Measurements from ENCODE around the gene IL12A. TPM values are rescaled to one million over a fixed set of nuclear protein-coding genes. Genes with fewer than 3 reads are reported as not detected.

Gene IL12A
- polyA plus RNA-seq, 1 donor (not counting 4 experiments of a cell fraction or from before 2014, with no cell fraction given), result 0.54 TPM

DNA sequence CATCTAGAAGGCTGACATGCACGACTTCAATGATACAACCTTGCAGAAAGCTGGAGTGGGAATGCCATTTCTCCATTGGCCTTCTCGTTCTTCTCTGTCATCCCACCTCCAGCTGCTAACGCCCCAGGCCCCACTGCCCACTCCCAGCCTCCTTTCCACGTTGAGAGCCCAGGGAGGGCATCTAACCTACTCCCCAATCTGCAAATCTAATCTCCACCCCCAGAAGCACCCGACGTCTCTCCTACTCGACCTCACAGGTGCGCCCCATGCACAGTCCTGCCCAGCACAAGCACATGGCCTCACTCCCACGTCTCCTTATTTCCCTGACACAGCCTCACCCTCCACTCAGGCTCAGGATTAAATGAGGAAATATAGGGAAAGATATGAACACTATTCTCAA, 33.4 kb downstream of the IL12A start:
- H3K4me3 ChIP-seq (ENCODE audit: control insufficient read depth in 2 of 3, extremely low read depth in 1 of 3, insufficient read depth in 2 of 3, low read depth in 1 of 3, low read length in 3 of 3), result no peak overlapping the region
- TF ChIP-seq EZH2 (IDR thresholded peaks at IDR 0.05; ENCODE audit: low read length) (no peak), CTCF (optimal IDR thresholded peaks at IDR 0.05 in 1 of 3, IDR thresholded peaks at IDR 0.05 in 1 of 3, conservative IDR thresholded peaks at IDR 0.05 in 1 of 3; ENCODE audit: extremely low read depth in 1 of 3, insufficient read depth in 2 of 3, low read length in 3 of 3) (no peak)
- H3K36me3 ChIP-seq (ENCODE audit: control insufficient read depth in 2 of 2, extremely low read depth in 1 of 2, insufficient read depth in 2 of 2, low read length in 2 of 2), result no peaks in the 10 kb centered on the region
- FAIRE-seq (no peak), DNase-seq (ENCODE audit: low read depth, low spot score) (no peak)
- no peaks in the 10 kb centered on the region for H4K20me1 ChIP-seq (ENCODE audit: control insufficient read depth, extremely low read depth, insufficient read depth, low read length)
- H3K27me3 ChIP-seq (ENCODE audit: control insufficient read depth, extremely low read depth, insufficient read depth, low read length), result peaks cover 8% of the 10 kb centered on the region
- no peaks in the 10 kb centered on the region for H3K9me1 ChIP-seq (ENCODE audit: control insufficient read depth, extremely low read depth, insufficient read depth, low read length)
- H2AFZ ChIP-seq (ENCODE audit: control insufficient read depth, low read length), result no peak overlapping the region
- H3K79me2 ChIP-seq (ENCODE audit: control insufficient read depth, insufficient read depth, low read length), result no peaks in the 10 kb centered on the region
- H3K27ac ChIP-seq (ENCODE audit: control insufficient read depth, insufficient read depth, low read length), result no peak overlapping the region
- dilution Hi-C loops (cut with MboI; ENCODE audit: extremely low pct_ligation_motif_present, low sequenced_read_pairs), result no loop called here
- no peak overlapping the region for H3K9ac ChIP-seq (ENCODE audit: control insufficient read depth, extremely low read depth, insufficient read depth, low read length)
- no peaks in the 10 kb centered on the region for H3K4me1 ChIP-seq (ENCODE audit: control insufficient read depth, extremely low read depth, insufficient read depth, low read length)
- H3K9me3 ChIP-seq (ENCODE audit: control insufficient read depth, low read depth, low read length), result no peaks in the 10 kb centered on the region
- no peak overlapping the region for H3K4me2 ChIP-seq (ENCODE audit: control insufficient read depth, extremely low read depth, insufficient read depth, low read depth, low read length)

GRCh38 chr3:160023476-160023875, 34.8 kb downstream of the IL12A start:
- Histone ChIP-seq H3K4me2 (ENCODE audit: control insufficient read depth, extremely low read depth, insufficient read depth, low read depth, low read length) (no peak overlapping the region), H3K27ac (ENCODE audit: control insufficient read depth, insufficient read depth, low read length) (no peak overlapping the region), H3K9me1 (ENCODE audit: control insufficient read depth, extremely low read depth, insufficient read depth, low read length) (no peaks in the 10 kb centered on the region), H3K36me3 (ENCODE audit: control insufficient read depth in 2 of 2, extremely low read depth in 1 of 2, insufficient read depth in 2 of 2, low read length in 2 of 2) (no peaks in the 10 kb centered on the region), H3K4me3 (ENCODE audit: control insufficient read depth in 2 of 3, extremely low read depth in 1 of 3, insufficient read depth in 2 of 3, low read depth in 1 of 3, low read length in 3 of 3) (no peak overlapping the region), H3K27me3 (ENCODE audit: control insufficient read depth, extremely low read depth, insufficient read depth, low read length) (peaks cover 8% of the 10 kb centered on the region), H3K9me3 (ENCODE audit: control insufficient read depth, low read depth, low read length) (no peaks in the 10 kb centered on the region), H3K4me1 (ENCODE audit: control insufficient read depth, extremely low read depth, insufficient read depth, low read length) (no peaks in the 10 kb centered on the region), H2AFZ (ENCODE audit: control insufficient read depth, low read length) (no peak overlapping the region), H3K79me2 (ENCODE audit: control insufficient read depth, insufficient read depth, low read length) (no peaks in the 10 kb centered on the region), H3K9ac (ENCODE audit: control insufficient read depth, extremely low read depth, insufficient read depth, low read length) (no peak overlapping the region), H4K20me1 (ENCODE audit: control insufficient read depth, extremely low read depth, insufficient read depth, low read length) (no peaks in the 10 kb centered on the region)
- no peak for TF ChIP-seq EZH2 (IDR thresholded peaks at IDR 0.05; ENCODE audit: low read length)
- no peak for TF ChIP-seq CTCF (optimal IDR thresholded peaks at IDR 0.05 in 1 of 3, IDR thresholded peaks at IDR 0.05 in 1 of 3, conservative IDR thresholded peaks at IDR 0.05 in 1 of 3; ENCODE audit: extremely low read depth in 1 of 3, insufficient read depth in 2 of 3, low read length in 3 of 3)
- dilution Hi-C loops (cut with MboI; ENCODE audit: extremely low pct_ligation_motif_present, low sequenced_read_pairs), result no loop called here
- no peak for FAIRE-seq
- DNase-seq (ENCODE audit: low read depth, low spot score), result no peak
